GM12874 (cell line): ENCODE measurements around the gene ATP5MC2.

Source experiments
- TF ChIP-seq, protein P1 (sequence below): IDR thresholded peaks from 2 replicates; pipeline ENCODE4 v1.5.1; 2011; ENCODE audit warnings: low read depth, mild to moderate bottlenecking, control low read depth, low read length, moderate library complexity; ENCODE audit not compliant: insufficient read depth

The ATP5MC2 gene

GRCh38 chr12:53674977-53675700, 744 bp downstream of the ATP5MC2 start:
- TF ChIP-seq, protein P1, sequence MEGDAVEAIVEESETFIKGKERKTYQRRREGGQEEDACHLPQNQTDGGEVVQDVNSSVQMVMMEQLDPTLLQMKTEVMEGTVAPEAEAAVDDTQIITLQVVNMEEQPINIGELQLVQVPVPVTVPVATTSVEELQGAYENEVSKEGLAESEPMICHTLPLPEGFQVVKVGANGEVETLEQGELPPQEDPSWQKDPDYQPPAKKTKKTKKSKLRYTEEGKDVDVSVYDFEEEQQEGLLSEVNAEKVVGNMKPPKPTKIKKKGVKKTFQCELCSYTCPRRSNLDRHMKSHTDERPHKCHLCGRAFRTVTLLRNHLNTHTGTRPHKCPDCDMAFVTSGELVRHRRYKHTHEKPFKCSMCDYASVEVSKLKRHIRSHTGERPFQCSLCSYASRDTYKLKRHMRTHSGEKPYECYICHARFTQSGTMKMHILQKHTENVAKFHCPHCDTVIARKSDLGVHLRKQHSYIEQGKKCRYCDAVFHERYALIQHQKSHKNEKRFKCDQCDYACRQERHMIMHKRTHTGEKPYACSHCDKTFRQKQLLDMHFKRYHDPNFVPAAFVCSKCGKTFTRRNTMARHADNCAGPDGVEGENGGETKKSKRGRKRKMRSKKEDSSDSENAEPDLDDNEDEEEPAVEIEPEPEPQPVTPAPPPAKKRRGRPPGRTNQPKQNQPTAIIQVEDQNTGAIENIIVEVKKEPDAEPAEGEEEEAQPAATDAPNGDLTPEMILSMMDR = no peak

DNA sequence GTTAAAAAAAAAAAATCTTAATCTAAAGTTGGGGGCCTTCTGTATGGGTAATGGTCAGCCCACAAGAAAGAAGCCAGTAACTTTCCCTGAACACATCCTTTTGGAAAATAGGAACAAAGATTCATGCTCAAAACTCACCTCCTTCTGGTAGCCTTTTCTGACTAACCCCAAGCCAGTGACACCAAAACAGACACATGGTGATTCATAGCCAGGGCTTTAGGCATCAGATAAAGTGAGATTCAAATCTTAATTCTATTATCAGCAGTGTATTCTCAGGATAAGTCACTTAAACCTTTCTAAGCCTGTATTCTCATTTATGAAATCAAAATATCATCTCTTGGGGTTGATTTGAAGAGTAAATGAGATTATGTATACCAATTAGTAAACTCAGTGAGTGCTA, 4.9 kb downstream of the ATP5MC2 start:
- TF ChIP-seq, protein P1 = no peak

GRCh38 chr12:53670308-53670707, 5.6 kb downstream of the ATP5MC2 start:
- TF ChIP-seq, protein P1 = no peak

GRCh38 chr12:53667080-53667479, 8.8 kb downstream of the ATP5MC2 start:
- TF ChIP-seq, protein P1 = no peak

- TF ChIP-seq, protein P1 = no peak
Measured at GRCh38 chr12:53664936-53665335, 10.9 kb downstream of the ATP5MC2 start.

GRCh38 chr12:53664191-53664590, 11.7 kb downstream of the ATP5MC2 start:
- TF ChIP-seq, protein P1 = no peak

DNA sequence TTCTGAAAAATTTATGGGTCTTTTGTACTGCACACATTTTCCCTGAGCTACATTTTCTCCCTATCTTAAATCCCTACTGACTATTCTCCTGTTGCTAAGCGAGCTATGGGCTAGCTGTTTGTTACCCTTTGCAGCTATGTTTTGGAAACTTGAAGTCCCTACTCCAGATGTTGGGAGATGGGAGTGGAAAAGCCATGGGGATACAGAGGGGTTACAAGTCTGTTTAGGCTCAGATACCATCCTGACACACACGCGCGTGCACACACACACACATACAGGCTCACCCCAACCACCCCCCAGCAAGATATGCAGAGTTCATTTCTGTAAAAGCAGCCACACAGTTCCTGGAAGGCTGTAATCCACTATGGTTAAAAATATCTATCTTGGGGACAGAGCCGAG, 15.8 kb downstream of the ATP5MC2 start:
- TF ChIP-seq, protein P1 = no peak
